GM12878 (cell line): ENCODE data around the gene KLHL5. TPM values are rescaled to one million over a fixed set of nuclear protein-coding genes. Genes with fewer than 3 reads are reported as not detected.

ENCODE experiments used
- ATF3 ChIP-seq: IDR thresholded peaks from 2 replicates; pipeline ENCODE4 v1.6.1; 2011; ENCODE audit warnings: low read depth, mild to moderate bottlenecking, low read length, moderate library complexity, borderline replicate concordance; ENCODE audit errors: extremely low read depth
- CHD2 ChIP-seq: IDR thresholded peaks from 2 replicates; pipeline ENCODE4 v1.6.1; 2011; ENCODE audit warnings: low read depth, low read length, improper control_type of control experiment, borderline replicate concordance
- EZH2 ChIP-seq: IDR thresholded peaks from 2 replicates; pipeline ENCODE4 v1.6.1; 2012; ENCODE audit warnings: low read depth, mild to moderate bottlenecking, control low read depth, inconsistent platforms, low read length, borderline replicate concordance; ENCODE audit not compliant: control insufficient read depth
- IKZF2 ChIP-seq, 2 experiments: fragments of 450-650 bp; IDR thresholded peaks; 2 replicates each; pipeline ENCODE4 v1.6.1; 2017; ENCODE audit warnings: mild to moderate bottlenecking in 2 of 2, moderate library complexity in 2 of 2
- IRF5 ChIP-seq: fragments of 450-650 bp; IDR thresholded peaks from 2 replicates; pipeline ENCODE4 v1.6.1; 2017; ENCODE audit warnings: borderline replicate concordance
- MEF2A ChIP-seq: IDR thresholded peaks from 2 replicates; pipeline ENCODE4 v1.6.1; 2011; ENCODE audit warnings: low read depth, mild to moderate bottlenecking, low read length, moderate library complexity; ENCODE audit not compliant: insufficient read depth
- MXI1 ChIP-seq: fragments of 150-350 bp; IDR thresholded peaks from 2 replicates; pipeline ENCODE4 v1.6.1; 2011; ENCODE audit warnings: low read depth, mild to moderate bottlenecking, inconsistent platforms, low read length, improper control_type of control experiment
- MYB ChIP-seq: fragments of 150-350 bp; IDR thresholded peaks from 2 replicates; pipeline ENCODE4 v1.6.1; 2014; ENCODE audit warnings: mild to moderate bottlenecking, low read depth, low read length, borderline replicate concordance
- PKNOX1 ChIP-seq: fragments of 450-650 bp; IDR thresholded peaks from 2 replicates; pipeline ENCODE4 v1.6.1; 2016; ENCODE audit warnings: mild to moderate bottlenecking
- PML ChIP-seq: IDR thresholded peaks from 2 replicates; pipeline ENCODE4 v1.6.1; 2012; ENCODE audit warnings: low read length, inconsistent platforms
- POLR2AphosphoS2 ChIP-seq: IDR thresholded peaks from 2 replicates; pipeline ENCODE4 v1.6.1; 2011; ENCODE audit warnings: low read depth, mild to moderate bottlenecking, low read length, improper control_type of control experiment, moderate library complexity
- PRDM15 ChIP-seq: fragments of 450-650 bp; formaldehyde crosslinking; IDR thresholded peaks from 2 replicates; pipeline ENCODE4 v1.4.0; 2020; ENCODE audit warnings: mild to moderate bottlenecking, moderate library complexity
- REST ChIP-seq: IDR thresholded peaks from 2 replicates; pipeline ENCODE4 v1.6.1; 2012; ENCODE audit warnings: mild to moderate bottlenecking, low read depth, low read length
- RFX5 ChIP-seq: IDR thresholded peaks from 2 replicates; pipeline ENCODE4 v1.6.1; 2011; ENCODE audit warnings: low read depth, low read length, improper control_type of control experiment
- SP1 ChIP-seq: IDR thresholded peaks from one replicate; pipeline ENCODE4 v1.6.1; 2011; ENCODE audit warnings: low read depth, low read length
- STAT1 ChIP-seq: fragments of 450-650 bp; conservative IDR thresholded peaks from 2 replicates; pipeline ENCODE4 v1.6.1; 2014; ENCODE audit warnings: antibody characterized with exemption, mild to moderate bottlenecking
- TAF1 ChIP-seq: IDR thresholded peaks from 2 replicates; pipeline ENCODE4 v1.6.1; 2011; ENCODE audit warnings: mild to moderate bottlenecking, low read depth, low read length, borderline replicate concordance
- YBX1 ChIP-seq: fragments of 450-650 bp; IDR thresholded peaks from 2 replicates; pipeline ENCODE4 v1.6.1; 2016; ENCODE audit warnings: antibody characterized with exemption
- ZNF217 ChIP-seq: fragments of 450-650 bp; IDR thresholded peaks from 2 replicates; pipeline ENCODE4 v1.6.1; 2017; ENCODE audit warnings: antibody characterized with exemption, mild to moderate bottlenecking
- polyA plus RNA-seq, 11 experiments: library from polyadenylated mRNA; depleted of rRNA in 4 of 11; unstranded in 6 of 11; stranded (reverse) in 5 of 11; fragments of >200 nt; fragmentation: Nextera tagmentation in 4 of 11; fragmentation: Illumina TruSeq in 1 of 11; extraction: Ambion mirVana in 4 of 11; extraction: Trizol in 1 of 11; gene quantifications; 1 replicate in 1 of 11; 2 replicates in 10 of 11; pipeline versions ENCODE4 v1.2.1 to v1.2.3, GENCODE V29; 2011 to 2016; ENCODE audit warnings: inconsistent platforms in 2 of 11, missing spikeins in 2 of 11, low read depth in 1 of 11
- total RNA-seq, 4 experiments: library from RNA; depleted of rRNA in 3 of 4; stranded (reverse); fragments of >200 nt in 3 of 4; fragmentation: Illumina TruSeq in 1 of 4; extraction: Trizol in 1 of 4; gene quantifications; 2 replicates each; pipeline versions ENCODE4 v1.2.1 to v1.2.3, GENCODE V29; 2013 to 2021

Gene KLHL5
- total and polyA plus RNA-seq, 10 of the 15 experiments (the other 5 are each of a cell fraction or from before 2014, with no cell fraction given) = 4.7 to 27.3 (median 12.6) TPM

- TF ChIP-seq PRDM15 (CRISPR knock-in tag) (no peak), EZH2 (no peak), ZNF217 (peak; percentile 62; the same call in 1 of the 2 replicates), RFX5 (no peak), PML (peak; percentile 75), IKZF2 (IDR thresholded peaks at IDR 0.05) (peak; percentile 44 to 56; a peak in 3 of 4 replicates), STAT1 (no peak), ATF3 (no peak), REST (no peak), MEF2A (peak; percentile 87), SP1 (no peak), MYB (no peak), TAF1 (peak; percentile 67; the same call in 1 of the 2 replicates), CHD2 (0 out of 2 replicates have a peak, but pooled peaks have one; percentile 29), MXI1 (peak; percentile 41; the same call in 1 of the 2 replicates), POLR2AphosphoS2 (no peak), IRF5 (no peak), YBX1 (no peak), PKNOX1 (peak; percentile 93)
These were observed 29.6 kb upstream of the KLHL5 start, which contains the start of gene TMEM156 (continued) for GRCh38 chr4:39032218-39033085.
